ENCODE measurements around the gene GCH1. TPM values are rescaled to one million over a fixed set of nuclear protein-coding genes. Genes with fewer than 3 reads are reported as not detected.
A peak's percentile ranks its signal among the peaks of the same experiment; 100 is the strongest.
"Not testable (repeated sequence)": the region's sequence is repeated elsewhere in the genome, so short reads cannot be mapped to it uniquely, and the experiment has no call there.

The GCH1 gene
- total RNA-seq, 1 experiment from 2014 or later, result 0.80 TPM

DNA sequence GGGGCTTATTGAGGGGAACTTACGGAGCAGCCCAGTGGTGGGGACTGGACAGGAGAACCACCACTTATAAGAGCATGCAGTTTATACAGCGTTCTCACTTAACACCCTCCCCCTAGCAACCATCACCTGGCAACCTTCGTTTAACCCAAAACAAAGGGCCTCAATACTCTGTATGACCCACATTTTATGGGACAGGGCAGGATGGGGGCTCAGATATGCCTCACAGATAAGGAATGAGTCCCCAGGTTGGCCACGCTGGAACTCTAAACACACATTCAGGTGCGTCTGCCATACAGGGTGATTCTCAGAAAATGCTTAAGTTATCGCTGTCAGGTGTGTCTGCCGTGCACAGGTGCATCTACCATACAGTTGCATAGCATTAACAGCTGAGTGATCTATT lies 99.2 kb downstream of the GCH1 start:
- peak; percentile 3 for DNase-seq (ENCODE audit: low read depth)

DNA sequence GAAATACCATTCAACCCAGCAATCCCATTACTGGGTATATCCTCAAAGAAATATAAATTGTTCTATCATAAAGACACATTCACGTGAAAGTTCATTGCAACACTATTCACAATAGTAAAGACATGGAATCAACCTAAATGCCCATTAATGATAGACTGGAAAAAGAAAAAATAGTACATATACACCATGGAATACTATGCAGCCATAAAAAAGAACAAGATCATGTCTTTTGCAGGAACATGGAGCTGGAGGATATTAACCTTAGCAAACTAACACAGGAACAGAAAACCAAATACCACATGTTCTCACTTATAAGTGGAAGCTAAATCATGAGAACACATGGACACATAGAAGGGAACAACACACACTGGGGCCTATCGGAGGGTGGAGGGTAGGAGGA lies 101.1 kb downstream of the GCH1 start:
- not testable (repeated sequence) for DNase-seq (ENCODE audit: low read depth)

DNA sequence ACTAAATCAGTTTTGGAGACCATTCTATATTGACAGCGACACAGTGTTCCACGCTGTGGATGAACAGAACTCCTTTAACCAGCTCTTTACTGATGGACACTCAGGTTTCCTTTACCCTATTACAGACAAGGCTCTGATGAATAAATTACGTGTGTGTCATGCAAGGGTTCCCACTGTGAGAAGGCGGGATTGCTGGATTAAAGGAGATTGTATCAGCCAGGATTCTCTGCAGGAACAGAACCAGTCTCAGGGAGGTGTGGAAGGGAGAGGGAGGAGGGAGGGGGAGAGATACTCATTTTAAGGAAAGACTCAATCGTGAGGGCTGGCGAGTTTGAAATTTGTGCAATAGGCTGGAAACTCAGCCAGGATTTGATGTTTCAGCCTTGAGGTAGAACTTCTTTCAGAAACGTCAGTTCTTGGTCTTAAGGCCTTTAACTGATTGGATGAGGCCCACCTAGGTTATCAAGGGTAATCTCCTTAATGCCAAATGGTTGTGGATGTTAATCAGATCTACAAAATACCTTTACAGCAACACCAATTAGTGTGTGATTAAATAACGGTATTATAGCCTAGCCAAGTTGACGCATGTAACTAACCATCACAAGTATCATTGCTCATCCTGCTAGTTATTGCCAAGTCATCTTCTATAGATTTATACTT lies 104.0 kb downstream of the GCH1 start:
- no peak for DNase-seq (ENCODE audit: low read depth)

DNA sequence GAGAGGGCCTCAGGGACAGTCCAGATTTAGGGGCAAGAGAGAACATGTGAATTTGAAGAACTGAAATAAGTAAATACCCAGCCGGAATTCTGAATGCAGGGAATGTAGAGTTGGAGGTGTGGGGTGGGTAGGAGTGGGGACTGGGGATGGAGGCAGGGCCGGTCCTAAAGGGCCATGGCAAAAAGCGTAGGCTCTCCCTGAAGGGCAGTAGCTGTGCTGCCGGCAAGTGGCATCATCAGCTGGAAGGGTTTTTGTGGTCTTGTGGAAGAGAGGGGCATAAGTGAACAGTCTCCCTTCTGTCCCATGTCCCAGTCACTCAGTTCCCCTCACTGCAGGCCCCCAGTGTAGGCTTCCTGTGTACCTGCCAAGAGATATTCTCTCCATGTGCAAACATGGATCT lies 104.6 kb downstream of the GCH1 start:
- no peak for DNase-seq (ENCODE audit: low read depth)

DNA sequence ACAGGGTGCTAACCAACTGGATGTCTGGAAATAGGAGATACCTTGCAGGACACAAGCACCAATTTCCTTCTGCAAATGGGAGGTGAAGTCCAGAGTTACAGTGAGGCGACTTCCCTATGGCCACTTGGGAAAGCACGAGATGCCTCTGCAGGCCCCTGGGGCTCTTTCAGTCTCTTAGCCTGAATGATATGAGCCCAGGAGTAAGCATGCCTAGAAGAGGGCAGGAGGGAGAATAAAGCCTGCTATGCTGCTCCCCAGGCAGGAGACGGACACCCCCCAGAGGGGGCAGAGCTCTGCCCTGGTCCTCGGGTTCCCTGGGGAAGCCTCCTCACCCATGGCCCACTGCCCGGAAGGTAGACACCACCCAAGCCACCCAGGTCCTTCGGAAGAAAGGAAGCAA lies 105.1 kb downstream of the GCH1 start:
- DNase-seq (ENCODE audit: low read depth), result no peak

DNA sequence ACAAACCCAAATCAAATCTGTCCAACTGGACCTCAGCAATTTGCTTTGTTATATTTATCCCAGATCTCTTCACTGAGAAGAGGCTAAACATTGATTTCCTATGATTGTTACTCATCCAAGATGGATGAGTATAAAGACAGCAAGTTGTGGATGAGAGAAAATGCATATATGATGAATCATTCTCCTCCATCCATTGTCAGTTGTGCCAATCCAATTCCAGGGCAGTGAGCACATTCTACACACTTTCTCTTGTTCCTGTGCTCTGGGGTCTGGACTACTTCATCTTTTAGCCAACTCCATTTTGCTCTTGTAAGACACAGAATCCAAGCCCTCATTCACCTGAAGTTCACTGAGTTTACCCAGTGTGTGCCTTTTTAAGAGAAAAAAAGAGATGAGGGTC lies 105.7 kb downstream of the GCH1 start:
- peak; percentile 60 for DNase-seq (ENCODE audit: low read depth)

DNA sequence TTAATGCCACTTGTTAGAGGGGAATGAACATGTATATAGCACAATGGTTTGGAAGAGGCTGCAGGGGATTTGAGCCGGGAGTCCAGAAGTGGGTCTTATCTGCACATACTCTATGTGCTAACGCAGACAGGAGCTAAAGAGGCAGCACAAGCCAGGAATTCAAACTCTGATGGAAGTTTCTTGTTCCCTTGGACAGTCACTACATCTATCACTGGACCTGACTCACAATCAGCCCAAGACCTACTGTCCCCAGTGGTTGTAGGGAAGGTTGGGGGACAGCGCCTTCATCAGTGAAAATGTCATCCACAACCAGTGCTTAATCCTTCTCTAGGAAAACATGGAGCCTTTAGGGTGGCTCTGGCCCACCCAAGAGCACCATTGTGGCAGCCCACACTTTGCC lies 107.8 kb downstream of the GCH1 start:
- no peak for DNase-seq (ENCODE audit: low read depth)

DNA sequence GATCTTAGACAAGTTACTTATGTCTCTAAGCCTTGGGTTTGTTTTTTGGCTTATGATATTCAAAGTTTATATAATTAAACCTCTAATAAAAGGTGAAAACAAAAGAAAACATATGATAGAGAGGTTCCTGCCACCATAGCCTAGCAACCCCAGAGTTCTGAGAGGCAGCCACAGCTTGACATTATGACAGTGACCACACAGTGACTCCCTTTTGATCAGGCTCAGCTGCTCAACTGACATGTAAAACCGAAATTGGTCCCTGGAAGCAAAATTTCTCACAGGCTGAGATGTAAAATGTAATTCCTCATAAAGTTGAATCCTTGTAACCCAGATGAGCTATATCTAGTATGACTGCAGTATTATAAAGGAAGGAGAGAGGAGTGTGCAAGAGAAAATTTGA lies 108.5 kb downstream of the GCH1 start:
- no peak for DNase-seq (ENCODE audit: low read depth)

DNA sequence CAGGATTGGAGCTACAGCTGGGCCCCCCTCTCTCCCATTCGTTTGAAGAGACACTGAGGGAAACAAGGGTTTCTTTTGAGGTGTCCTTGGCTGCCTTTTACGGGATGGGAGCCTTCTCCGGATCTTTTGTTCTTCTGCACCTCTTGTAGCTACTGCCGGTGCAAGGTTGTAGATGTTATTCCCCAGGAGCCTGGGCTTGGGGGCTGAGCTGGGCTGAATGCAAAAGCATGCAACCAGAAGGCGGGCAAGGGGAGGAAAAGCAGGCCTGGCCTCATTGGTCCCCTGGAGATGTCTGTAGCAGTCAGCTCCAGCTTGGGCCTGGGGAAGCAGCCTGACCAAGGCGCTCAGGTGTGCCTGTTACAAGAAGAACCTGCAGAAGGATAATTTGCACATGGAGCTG lies 110.3 kb downstream of the GCH1 start:
- no peak for DNase-seq (ENCODE audit: low read depth)

Other genes with a start within 250 kb of the GCH1 start
- 25.5 and 26.4 TPM in 2 replicates for gene WDHD1, start 124.3 kb upstream of the GCH1 start, total RNA-seq (2014; rRNA removed)
- gene SOCS4, start 124.4 kb upstream of the GCH1 start, total RNA-seq (2014; rRNA removed), result 21.7 and 33.9 TPM in 2 replicates
- 117 and 196 TPM in 2 replicates for gene MAPK1IP1L, start 148.8 kb upstream of the GCH1 start, total RNA-seq (2014; rRNA removed)
- gene LGALS3, start 226.4 kb upstream of the GCH1 start, total RNA-seq (2014; rRNA removed), result 247 and 288 TPM in 2 replicates

Data from LHCN-M2 (cell line).